ENCODE results near the gene ATP1B4. TPM values are rescaled to one million over a fixed set of nuclear protein-coding genes. Genes with fewer than 3 reads are reported as not detected.

ATP1B4 gene
- total RNA-seq, 1 experiment from 2014 or later = not detected

GRCh38 chrX:120419463-120419862, 57.6 kb downstream of the ATP1B4 start (continued):
- TF ChIP-seq GRHL2 (CRISPR knock-in tag; IDR thresholded peaks at IDR 0.05; ENCODE audit: insufficient replicate concordance, severe bottlenecking) = no peak
- TF ChIP-seq, protein P1, sequence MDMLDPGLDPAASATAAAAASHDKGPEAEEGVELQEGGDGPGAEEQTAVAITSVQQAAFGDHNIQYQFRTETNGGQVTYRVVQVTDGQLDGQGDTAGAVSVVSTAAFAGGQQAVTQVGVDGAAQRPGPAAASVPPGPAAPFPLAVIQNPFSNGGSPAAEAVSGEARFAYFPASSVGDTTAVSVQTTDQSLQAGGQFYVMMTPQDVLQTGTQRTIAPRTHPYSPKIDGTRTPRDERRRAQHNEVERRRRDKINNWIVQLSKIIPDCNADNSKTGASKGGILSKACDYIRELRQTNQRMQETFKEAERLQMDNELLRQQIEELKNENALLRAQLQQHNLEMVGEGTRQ (CRISPR knock-in tag; IDR thresholded peaks at IDR 0.05) = no peak
- TF ChIP-seq ZNF219 (CRISPR knock-in tag; IDR thresholded peaks at IDR 0.05; ENCODE audit: borderline replicate concordance) = no peak
- TF ChIP-seq, protein P2, sequence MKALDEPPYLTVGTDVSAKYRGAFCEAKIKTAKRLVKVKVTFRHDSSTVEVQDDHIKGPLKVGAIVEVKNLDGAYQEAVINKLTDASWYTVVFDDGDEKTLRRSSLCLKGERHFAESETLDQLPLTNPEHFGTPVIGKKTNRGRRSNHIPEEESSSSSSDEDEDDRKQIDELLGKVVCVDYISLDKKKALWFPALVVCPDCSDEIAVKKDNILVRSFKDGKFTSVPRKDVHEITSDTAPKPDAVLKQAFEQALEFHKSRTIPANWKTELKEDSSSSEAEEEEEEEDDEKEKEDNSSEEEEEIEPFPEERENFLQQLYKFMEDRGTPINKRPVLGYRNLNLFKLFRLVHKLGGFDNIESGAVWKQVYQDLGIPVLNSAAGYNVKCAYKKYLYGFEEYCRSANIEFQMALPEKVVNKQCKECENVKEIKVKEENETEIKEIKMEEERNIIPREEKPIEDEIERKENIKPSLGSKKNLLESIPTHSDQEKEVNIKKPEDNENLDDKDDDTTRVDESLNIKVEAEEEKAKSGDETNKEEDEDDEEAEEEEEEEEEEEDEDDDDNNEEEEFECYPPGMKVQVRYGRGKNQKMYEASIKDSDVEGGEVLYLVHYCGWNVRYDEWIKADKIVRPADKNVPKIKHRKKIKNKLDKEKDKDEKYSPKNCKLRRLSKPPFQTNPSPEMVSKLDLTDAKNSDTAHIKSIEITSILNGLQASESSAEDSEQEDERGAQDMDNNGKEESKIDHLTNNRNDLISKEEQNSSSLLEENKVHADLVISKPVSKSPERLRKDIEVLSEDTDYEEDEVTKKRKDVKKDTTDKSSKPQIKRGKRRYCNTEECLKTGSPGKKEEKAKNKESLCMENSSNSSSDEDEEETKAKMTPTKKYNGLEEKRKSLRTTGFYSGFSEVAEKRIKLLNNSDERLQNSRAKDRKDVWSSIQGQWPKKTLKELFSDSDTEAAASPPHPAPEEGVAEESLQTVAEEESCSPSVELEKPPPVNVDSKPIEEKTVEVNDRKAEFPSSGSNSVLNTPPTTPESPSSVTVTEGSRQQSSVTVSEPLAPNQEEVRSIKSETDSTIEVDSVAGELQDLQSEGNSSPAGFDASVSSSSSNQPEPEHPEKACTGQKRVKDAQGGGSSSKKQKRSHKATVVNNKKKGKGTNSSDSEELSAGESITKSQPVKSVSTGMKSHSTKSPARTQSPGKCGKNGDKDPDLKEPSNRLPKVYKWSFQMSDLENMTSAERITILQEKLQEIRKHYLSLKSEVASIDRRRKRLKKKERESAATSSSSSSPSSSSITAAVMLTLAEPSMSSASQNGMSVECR (CRISPR knock-in tag; IDR thresholded peaks at IDR 0.05; ENCODE audit: borderline replicate concordance) = no peak
- TF ChIP-seq, protein P3, sequence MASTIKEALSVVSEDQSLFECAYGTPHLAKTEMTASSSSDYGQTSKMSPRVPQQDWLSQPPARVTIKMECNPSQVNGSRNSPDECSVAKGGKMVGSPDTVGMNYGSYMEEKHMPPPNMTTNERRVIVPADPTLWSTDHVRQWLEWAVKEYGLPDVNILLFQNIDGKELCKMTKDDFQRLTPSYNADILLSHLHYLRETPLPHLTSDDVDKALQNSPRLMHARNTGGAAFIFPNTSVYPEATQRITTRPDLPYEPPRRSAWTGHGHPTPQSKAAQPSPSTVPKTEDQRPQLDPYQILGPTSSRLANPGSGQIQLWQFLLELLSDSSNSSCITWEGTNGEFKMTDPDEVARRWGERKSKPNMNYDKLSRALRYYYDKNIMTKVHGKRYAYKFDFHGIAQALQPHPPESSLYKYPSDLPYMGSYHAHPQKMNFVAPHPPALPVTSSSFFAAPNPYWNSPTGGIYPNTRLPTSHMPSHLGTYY (CRISPR knock-in tag; IDR thresholded peaks at IDR 0.05) = no peak
- TF ChIP-seq, protein P4, sequence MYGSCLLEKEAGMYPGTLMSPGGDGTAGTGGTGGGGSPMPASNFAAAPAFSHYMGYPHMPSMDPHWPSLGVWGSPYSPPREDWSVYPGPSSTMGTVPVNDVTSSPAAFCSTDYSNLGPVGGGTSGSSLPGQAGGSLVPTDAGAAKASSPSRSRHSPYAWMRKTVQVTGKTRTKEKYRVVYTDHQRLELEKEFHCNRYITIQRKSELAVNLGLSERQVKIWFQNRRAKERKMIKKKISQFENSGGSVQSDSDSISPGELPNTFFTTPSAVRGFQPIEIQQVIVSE (CRISPR knock-in tag; IDR thresholded peaks at IDR 0.05; ENCODE audit: borderline replicate concordance) = no peak
- TF ChIP-seq TP53 (CRISPR knock-in tag; IDR thresholded peaks at IDR 0.05) = no peak

GRCh38 chrX:120426599-120426998, 64.7 kb downstream of the ATP1B4 start:
- POLR2A ChIA-PET = no interaction called here
- no peak overlapping the region for H3K4me3 Mint-ChIP-seq
- no peaks in the 10 kb centered on the region for H3K9me3 Mint-ChIP-seq
- no peak for DNase-seq (ENCODE audit: low spot score)
- H3K36me3 Mint-ChIP-seq = no peaks in the 10 kb centered on the region
- ATAC-seq = no peak
- no peak for TF ChIP-seq EMX1 (CRISPR knock-in tag; IDR thresholded peaks at IDR 0.05)
- TF ChIP-seq GRHL2 (CRISPR knock-in tag; IDR thresholded peaks at IDR 0.05; ENCODE audit: insufficient replicate concordance, severe bottlenecking) = no peak
- no peak for TF ChIP-seq IRF2 (CRISPR knock-in tag; IDR thresholded peaks at IDR 0.05; ENCODE audit: borderline replicate concordance, low read depth)
- no peak for TF ChIP-seq TP53 (CRISPR knock-in tag; IDR thresholded peaks at IDR 0.05)
- H3K4me1 Mint-ChIP-seq = peaks cover 4% of the 10 kb centered on the region
- H3K27me3 Mint-ChIP-seq (ENCODE audit: low read depth) = no peaks in the 10 kb centered on the region
- no peak overlapping the region for H3K27ac Mint-ChIP-seq
- CTCF ChIA-PET = no interaction called here

- Mint-ChIP-seq H3K27ac (no peak overlapping the region), H3K36me3 (no peaks in the 10 kb centered on the region), H3K9me3 (no peaks in the 10 kb centered on the region), H3K4me3 (no peak overlapping the region), H3K27me3 (ENCODE audit: low read depth) (no peaks in the 10 kb centered on the region), H3K4me1 (peaks cover 8% of the 10 kb centered on the region)
- CTCF ChIA-PET = no interaction called here
- DNase-seq (ENCODE audit: low spot score) (no peak), ATAC-seq (no peak)
- POLR2A ChIA-PET = no interaction called here
- TF ChIP-seq NFATC4 (CRISPR knock-in tag; IDR thresholded peaks at IDR 0.05) (no peak), ZNF232 (CRISPR knock-in tag; IDR thresholded peaks at IDR 0.05) (no peak), PRRX2 (CRISPR knock-in tag; IDR thresholded peaks at IDR 0.05) (no peak), PRDM15 (CRISPR knock-in tag; IDR thresholded peaks at IDR 0.05) (no peak)
- TF ChIP-seq, protein P5, sequence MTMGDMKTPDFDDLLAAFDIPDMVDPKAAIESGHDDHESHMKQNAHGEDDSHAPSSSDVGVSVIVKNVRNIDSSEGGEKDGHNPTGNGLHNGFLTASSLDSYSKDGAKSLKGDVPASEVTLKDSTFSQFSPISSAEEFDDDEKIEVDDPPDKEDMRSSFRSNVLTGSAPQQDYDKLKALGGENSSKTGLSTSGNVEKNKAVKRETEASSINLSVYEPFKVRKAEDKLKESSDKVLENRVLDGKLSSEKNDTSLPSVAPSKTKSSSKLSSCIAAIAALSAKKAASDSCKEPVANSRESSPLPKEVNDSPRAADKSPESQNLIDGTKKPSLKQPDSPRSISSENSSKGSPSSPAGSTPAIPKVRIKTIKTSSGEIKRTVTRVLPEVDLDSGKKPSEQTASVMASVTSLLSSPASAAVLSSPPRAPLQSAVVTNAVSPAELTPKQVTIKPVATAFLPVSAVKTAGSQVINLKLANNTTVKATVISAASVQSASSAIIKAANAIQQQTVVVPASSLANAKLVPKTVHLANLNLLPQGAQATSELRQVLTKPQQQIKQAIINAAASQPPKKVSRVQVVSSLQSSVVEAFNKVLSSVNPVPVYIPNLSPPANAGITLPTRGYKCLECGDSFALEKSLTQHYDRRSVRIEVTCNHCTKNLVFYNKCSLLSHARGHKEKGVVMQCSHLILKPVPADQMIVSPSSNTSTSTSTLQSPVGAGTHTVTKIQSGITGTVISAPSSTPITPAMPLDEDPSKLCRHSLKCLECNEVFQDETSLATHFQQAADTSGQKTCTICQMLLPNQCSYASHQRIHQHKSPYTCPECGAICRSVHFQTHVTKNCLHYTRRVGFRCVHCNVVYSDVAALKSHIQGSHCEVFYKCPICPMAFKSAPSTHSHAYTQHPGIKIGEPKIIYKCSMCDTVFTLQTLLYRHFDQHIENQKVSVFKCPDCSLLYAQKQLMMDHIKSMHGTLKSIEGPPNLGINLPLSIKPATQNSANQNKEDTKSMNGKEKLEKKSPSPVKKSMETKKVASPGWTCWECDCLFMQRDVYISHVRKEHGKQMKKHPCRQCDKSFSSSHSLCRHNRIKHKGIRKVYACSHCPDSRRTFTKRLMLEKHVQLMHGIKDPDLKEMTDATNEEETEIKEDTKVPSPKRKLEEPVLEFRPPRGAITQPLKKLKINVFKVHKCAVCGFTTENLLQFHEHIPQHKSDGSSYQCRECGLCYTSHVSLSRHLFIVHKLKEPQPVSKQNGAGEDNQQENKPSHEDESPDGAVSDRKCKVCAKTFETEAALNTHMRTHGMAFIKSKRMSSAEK (CRISPR knock-in tag; IDR thresholded peaks at IDR 0.05; ENCODE audit: borderline replicate concordance) = no peak
- TF ChIP-seq, protein P6, sequence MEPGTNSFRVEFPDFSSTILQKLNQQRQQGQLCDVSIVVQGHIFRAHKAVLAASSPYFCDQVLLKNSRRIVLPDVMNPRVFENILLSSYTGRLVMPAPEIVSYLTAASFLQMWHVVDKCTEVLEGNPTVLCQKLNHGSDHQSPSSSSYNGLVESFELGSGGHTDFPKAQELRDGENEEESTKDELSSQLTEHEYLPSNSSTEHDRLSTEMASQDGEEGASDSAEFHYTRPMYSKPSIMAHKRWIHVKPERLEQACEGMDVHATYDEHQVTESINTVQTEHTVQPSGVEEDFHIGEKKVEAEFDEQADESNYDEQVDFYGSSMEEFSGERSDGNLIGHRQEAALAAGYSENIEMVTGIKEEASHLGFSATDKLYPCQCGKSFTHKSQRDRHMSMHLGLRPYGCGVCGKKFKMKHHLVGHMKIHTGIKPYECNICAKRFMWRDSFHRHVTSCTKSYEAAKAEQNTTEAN (CRISPR knock-in tag; IDR thresholded peaks at IDR 0.05) = no peak
These were observed 66.4 kb downstream of the ATP1B4 start for GRCh38 chrX:120428309-120428708.

All from WTC11 (cell line).